Endometrium (tissue), 2 donors: ENCODE measurements around the gene DERL3.

Source experiments
- FAIRE-seq: peaks from 2 replicates; lab custom pipeline; 2012; peaks lifted over from hg19 to GRCh38; lab: Jason Lieb, UNC
- donor health status: control.
- donor health status: control.

DERL3 gene

DNA sequence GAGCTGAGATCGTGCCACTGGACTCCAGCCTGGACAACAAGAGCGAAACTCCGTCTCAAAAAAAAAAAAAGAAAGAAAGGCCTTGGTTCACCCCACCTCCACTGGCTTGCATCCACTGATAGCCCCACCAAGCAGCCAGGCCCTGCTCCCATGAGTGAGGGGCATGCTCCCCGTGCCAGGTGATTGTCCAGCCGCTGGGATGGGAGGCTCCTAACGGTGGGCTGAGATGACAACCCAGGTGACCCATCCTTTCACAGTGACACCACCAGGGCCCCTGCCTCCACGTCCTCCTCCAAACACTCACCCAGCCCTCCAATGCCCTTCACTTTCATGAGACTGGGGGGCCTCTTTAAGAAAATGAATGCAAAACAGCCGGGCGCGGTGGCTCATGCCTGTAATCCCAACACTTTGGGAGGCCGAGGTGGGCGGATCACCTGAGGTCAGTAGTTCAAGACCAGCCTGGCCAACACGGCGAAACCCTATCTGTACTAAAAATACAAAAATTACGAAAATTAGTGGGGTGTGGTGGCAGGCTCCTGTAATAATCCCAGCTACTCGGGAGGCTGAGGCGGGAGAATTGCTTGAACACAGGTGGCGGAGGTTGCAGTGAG lies 8.6 kb upstream of the DERL3 start:
- no peak for FAIRE-seq

DNA sequence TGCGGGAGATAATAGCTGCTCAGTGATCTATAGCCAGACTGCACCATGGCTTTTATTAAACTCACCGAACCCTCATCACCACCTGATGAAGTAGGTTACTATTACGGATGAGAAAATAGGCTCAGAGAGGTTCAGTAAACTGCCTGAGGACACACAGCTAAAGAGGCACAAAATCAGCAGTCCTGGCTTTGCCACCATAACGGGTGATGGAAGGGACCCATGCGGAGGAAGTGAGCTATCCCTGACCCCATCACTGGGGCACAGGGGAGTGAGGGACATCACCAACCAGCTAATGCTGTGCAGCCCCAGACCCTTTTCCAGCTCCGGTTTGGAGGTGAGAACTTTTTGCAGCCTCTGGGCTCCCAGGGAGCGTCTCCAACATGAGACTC lies 7.3 kb upstream of the DERL3 start:
- no peak for FAIRE-seq

DNA sequence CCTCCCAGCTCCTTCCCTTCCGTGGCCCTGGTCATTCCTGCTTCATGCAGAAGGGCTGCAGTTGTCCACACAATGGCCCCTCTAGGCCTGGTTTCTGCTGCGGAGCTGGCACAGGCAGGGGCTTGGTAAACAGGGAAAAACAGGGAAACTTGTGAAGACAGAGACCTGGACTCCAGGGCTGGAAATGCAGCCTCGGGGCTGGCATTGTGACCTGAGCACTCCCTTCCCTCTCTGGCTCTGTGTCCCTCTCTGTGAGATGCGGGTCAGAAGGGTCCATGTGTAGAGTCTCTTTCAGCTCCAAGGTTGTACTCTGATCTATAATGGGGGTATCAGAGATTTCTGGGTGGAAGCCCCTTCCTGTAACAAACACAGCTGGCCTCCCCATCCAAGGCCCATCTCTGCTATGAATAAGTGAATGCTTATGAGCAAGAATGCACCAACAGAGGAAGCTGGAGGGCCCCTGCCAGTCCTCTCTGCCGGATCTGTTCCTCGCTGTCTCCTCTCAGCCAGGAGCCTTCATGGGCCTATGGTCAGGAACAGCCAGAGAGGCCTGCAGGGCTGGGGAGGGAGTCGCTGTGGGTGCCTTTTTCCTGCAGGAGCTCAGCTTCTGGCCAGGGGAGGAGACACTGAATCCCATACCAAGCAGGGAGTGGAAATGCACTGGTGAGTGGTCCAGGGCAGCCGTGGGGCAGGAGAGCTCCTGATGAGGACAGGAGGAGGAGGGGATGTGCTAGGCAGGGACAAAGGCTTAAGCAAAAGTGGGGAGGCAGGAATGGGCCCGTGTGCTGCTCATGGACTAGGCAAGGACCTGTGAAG lies 6.7 kb upstream of the DERL3 start:
- FAIRE-seq: no peak

DNA sequence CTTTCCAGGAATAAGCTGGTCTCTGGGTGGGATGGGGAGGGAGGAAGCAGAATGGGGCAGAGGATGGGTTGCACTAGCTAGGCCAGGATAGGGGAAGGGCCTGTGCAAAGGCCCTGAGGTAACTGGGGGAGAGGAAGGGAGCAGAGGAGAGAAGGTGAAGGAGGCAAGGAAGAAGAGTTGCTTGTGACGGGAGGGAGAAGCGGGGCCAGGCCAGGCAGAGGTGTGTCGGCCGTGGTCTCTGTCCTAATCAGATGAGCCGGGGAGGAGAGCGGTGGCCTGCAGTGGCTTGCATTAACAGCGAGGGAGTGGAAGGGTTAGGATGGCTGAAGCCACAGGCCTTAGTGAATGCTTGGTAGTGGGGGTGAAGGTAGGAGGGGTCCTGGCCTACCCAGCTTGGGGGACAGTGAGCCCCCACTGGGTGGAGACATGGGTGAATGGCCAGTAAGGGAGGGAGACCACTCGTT lies 6.0 kb upstream of the DERL3 start:
- FAIRE-seq: no peak

DNA sequence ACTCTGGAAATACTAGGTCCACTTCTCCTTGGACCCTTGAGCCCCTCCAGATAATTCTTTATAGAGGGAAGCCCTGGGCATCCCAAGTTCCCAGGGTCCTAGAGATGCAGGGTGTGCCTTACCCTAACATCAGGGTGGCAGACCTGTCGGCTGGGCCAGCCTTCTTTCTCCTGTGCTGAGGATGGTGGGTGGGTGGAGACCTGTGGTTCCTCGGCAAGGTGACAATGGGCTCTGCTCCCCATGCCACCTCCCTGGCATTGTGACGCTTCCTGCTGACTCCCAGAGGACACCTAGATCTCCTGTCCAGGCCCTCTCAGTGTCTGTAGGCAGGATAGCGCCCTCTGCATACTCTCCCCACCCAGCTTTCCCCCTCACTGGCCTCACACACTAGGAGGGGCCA lies 3.8 kb upstream of the DERL3 start:
- no peak for FAIRE-seq

DNA sequence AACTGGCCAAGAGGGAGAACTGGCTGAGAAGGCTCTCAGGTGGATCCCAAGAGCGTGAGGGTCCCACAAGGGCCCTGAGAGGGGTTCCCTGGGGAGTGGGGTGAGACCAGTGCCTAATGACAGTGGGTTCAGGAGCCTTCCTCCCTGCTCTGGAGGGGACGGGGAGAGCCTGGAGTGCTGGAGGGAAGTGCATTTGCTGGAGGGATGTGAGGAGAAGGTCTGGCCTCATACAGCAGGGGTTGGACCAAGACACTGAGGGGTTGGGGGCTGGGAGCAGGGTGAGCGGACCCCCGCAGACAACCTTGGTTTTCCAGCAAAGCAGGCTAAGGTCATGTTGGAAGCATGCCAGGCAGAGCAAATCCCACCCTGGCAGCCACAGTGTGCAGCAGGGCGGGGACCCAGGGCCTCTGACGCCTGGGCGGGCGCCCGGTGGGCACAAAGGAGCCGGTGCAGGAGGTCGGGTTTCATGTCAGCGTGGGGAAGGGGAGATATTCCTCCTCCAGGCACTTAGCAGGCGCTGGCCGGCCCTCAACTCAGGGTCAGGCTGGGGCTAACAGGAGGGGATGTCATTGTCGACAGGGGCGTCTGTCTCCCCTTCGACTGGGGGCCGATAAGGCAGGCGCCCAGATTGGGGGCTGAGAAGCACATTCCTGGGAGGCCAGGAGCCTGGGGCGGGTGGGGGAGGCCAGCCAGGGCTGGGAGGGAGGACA lies 3.1 kb upstream of the DERL3 start:
- no peak for FAIRE-seq

DNA sequence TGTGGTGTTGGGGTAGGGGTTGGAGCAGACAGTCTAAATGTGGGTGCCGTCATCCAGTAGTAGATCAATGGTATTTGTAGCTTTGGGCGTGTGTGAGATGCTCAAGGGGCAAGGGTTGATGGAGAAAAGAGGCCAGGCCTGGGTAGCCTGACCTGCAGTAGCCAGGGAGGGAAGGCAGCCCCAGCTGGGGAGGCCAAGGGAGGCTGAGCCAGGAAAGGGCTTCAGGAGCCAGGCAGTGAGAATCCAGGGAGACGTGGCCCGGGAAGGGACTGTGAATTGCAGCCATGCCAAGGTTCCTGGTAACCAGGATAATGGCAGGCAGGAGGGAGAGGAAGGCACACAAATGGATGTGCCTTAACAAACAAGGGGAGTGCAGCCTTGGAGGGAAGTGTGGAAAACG lies 2.5 kb upstream of the DERL3 start:
- FAIRE-seq: no peak

DNA sequence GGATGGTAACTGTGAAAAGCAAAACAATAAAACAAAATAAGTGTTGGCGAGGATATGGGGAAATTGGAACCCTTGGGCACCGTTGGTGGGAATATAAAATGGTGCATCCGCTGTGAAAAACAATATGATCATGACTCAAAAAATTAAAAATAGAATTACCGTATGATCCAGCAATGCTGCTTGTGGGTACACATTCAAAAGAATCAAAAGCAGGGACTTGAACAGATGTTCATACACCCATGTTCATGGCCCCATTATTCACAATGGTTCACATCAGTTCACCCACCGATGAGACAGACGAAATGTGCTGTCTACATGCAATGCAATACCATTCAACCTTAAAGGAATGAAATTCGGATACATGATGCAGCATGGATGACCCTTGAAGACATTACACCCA lies 1.2 kb upstream of the DERL3 start:
- FAIRE-seq: peak; percentile 4

DNA sequence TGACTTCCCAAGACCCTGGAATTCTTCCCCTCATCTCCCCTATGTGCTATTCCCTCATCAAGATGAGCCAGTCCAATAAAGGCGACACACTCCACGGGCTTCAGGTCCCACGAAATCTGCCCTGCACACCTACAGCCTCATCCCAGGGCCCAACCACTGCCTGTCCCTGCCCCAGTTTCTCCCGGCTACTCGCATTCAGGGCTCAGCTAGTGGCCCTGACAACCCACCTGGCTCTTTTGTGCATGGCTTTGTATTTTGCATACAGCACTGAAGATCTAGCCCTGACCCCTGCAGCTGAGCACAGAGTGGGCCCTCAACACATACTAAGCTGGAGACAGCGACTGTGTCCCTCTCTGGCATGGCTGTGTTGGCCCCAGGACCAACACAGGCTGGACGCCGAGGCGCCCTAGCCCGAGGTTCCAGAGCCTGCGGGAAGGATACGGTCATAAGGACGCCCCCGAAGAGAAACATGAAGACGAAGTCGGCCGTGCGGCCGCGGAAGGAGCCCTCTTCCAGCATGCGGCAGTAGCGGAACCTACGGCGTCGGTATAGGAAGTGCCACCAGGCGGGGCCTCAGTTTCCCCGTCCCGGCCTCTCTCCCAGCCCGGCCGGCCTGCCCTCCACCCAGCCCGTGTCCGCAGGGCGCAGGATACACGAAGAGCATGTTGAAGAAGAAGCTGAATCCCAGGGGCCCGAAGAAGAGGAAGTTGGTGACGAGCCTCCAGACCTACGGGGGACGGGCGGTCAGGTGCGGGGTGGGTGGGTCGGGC lies 710 bp downstream of the DERL3 start:
- FAIRE-seq: no peak

DNA sequence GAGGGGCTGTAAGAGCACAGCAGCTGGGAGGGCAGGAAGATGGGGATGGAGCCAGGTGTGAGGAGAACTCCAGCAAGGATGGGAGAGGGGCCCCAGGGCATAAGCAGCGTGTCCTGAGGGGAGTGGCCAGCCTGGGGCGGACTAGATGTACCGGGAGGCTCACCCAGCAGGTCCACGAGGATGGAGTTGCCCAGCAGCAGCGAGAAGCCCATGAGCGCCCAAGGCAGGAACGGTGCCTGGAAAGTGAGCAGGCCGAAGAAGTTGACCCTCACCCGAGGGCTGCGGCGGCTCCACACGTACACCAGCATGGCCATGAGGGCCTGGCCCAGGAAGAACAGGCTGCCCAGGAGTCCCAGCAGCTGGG lies 1.3 kb downstream of the DERL3 start:
- no peak for FAIRE-seq

DNA sequence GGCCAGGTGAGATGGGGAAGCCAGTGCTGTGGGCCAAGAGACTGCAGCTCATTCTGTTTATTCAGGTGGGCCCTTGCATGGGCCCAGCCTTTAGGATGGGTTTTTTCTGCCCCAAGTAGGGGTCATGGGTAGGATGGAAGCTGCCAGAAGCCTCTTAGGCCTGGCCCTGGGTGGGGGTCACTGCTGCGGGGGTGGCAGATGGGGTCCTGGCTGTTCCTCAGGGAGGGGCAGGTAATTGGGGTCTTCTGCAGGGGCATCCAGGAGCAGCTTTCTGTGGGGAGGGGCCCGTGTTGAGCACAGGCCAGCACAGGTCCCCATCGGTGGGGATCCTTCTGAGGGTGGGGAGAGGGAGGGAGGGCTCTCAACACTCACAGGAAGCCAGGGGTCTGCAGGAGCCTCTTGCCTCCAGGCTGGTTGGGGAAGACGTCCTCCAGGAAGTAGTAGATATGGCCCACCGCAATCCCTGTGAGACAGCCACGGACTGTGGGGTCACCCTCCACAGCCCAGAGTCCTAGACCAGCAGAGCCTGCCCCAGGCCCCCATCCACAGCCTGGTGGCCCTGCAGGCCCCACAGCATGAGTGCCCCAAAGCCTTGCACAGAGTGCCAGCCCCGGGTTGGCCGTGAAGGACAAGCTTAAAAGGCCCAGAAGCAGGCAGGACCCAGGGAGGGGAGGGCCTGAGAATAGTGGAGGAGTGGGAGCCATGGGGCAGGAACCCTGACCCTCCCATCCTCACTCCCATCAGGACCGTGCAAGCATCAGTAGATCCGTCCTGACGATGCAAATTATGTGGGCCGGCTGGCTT lies 1.9 kb downstream of the DERL3 start:
- no peak for FAIRE-seq

DNA sequence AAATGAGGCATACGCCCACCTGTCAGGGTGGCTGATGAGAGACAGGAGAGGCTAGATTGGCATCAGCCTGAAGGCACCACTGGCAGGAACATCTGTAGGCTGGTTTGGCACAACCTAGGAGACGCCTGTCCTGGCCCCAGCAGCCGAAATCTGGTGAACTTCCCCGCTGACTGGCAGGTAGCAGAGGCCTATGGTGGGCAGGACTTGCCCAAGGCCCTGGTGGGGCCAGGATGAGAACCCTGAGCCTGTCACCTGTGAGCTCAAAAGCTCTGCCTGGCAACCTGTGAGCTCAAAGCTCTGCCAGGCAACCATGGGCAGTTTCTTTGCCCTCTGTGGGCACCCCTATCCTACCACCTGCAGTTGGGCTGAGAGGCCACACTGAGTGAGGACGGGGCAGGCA lies 2.5 kb downstream of the DERL3 start:
- FAIRE-seq: no peak

DNA sequence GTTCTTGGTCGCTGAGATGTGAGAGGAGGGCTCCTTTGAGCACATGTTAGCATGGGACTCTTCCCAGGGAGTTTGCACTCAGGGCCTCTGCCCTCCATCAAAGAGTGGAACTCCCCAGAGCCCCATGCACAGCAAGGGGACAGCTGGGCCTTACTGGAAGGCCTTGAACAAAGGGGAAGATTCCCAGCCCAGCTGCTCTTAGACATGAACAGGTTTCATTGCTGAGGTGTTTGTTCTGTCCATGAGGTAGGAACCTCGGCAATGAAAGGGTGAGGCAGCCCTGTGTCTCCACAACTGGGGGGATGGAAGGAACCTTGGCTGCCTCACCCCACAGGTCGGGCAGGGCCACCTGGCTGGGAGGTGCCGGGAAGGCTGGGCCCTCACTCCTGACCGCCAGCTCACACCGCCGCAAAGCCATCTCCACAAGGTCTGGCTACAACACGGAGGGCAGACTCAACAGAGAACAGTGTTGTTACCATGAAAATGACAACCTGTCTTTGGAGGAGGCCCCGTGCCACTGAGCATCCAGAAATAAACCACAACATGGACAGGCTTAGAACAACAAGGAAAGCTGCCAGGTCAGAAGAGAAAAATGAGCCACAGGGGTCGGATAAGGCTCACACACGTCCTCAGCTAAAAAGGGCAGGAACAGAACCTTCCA lies 3.2 kb downstream of the DERL3 start:
- FAIRE-seq: no peak

DNA sequence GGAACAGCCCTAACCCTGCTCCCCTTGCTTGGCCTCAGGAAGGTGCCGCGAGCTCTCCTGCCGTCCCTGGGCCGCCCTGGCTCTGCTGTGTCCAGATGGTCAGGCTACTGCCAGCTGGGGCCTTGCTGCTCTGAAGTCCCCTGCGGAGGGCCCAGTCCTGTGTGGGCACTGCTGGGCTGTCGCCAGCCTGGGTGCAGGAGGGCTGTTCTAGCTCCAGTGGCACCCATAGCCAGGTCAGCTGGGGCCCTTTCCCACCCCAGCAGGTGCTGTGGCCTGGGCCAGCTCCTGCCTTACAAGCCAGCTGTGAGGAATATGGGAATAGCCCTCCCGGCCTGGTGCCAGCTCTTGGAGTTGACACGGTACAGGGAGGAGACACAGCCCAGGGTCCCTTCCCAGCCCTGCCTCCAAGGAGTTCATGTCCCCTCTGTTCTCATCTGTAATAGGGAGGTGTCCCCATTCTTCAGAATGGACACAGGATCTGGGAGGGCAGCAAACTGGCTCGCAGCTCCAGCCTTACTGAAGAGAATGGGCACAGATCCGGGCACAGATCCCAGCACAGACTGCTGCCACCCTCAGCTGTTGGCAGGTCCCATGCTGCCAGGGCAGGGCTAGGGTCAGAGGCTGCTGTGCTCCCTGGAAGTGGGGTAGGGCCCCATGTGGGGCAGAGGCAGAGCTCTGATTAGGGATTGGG lies 3.9 kb downstream of the DERL3 start:
- no peak for FAIRE-seq

DNA sequence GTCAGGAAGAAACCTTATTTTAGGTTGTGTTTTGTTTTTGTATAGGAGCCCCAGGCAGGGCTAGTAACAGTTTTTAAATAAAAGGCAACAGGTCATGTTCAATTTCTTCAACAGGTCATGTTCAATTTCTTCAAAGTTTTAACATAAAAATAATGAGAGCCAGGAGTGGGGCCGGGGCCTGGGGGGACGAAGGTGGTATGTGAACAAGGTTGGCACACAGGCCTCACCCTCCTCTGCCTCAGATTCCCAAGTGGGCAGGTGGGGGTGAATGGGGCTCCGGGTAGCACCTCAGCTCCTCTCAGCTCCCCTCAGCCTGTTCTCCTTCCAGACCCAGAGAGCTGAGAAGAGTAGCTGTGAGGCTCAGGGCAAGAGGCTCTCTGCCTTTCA lies 4.4 kb downstream of the DERL3 start:
- no peak for FAIRE-seq

DNA sequence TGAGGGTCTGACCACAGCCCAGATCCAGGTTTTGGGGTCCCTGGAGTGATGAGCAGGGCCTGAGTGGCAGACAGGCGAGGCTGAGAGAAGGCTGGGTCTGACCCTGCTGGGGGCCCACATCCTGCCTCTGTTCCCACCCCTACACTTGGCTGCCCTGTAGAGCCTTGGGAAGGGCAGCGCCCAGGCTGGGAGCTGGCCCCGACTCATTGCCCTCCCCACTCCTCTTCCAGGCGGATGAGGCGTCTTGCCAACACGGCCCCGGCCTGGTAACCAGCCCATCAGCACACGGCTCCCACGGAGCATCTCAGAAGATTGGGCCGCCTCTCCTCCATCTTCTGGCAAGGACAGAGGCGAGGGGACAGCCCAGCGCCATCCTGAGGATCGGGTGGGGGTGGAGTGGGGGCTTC lies 4.9 kb downstream of the DERL3 start:
- no peak for FAIRE-seq

DNA sequence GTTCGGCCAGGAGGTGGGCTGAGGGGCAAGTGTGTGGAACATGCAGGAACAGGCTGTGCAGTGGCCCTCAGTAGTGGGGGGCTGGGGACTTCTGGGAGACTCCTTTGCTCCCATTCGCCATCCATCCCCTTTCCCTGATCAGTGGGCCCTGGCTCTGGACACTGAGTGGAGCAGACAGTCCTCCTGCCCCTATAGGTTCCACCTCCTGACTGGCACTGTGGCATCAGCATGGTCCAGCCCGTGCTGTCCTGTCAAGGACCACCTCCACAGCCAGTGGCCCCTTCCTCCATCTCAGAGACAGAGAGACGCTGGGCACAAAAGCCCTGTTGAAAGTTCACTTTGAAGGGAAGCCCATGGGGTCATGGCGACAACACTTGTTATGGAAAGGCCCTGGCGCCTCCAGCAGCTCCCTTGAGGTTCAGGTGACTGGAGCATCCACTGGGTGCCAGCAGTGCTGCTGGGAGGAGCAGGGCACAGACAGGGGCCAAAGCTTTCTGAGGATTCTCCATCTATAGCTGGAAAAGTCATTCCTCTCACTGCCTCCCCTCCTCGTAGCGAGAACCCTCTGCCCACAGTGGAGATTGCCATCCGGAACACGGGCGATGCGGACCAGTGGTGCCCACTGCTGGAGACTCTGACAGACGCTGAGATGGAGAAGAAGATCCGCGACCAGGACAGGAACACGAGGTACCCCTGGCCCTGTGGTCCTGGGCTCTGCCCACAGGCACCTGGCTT lies 5.6 kb downstream of the DERL3 start:
- FAIRE-seq: no peak

DNA sequence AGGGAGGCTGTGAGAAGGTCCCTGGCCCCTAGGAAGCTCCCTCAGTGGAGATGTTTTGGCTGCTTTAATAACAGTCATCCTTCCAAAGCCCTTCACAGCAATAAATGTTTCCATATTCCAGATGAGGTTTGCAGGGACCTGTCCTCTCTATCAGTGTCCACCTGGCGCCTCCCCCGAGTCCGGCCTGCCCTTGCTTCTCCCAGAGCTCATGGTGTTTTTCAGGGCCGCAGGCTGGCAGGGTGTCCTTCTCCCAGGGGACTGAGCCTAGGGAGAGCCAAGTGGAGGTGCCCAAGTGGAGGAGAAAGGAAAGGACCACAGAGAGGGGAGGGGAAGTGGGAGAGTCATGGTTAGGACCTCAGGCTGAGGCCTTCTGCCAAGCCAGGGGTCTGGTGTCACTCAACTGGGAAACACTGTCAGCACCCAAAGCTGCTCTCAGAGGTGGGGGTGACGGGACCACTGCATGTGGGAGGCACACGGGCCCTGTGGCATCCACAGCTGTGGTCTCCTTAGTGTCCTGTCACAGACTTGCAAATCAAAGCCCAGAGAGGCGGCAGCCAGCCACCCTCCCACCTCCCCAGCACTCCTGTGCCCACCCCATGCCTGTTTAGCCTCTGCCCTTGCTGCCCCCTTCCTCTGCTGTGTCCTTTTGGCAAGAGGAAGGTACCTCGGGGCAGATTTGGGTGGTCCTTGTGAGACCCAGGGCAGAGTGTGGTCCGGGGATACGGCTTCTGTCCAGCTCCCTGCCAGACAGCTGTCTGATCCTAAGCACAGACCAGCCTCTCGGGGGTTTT lies 6.4 kb downstream of the DERL3 start:
- no peak for FAIRE-seq

DNA sequence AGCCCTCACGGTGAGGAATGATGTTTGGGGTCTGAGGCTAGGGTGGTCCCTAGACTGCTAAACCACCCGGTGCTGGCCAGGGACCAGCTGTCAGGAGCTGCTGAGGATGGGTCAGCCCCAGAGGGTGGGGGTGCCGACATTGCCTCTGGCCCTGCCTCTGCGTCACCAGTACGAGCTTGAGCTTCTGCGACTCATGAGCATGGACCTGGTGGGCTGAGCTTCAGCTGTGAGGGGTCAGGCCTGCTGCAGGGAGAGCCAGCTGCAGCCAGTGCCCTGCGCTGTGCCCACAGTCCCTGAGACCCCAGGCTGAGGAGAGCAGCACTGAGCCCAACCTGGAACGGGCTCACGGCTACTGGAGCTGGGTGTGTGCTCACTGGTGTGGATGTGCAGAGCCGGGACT lies 7.0 kb downstream of the DERL3 start:
- no peak for FAIRE-seq
